COR-L47 (cell line): ENCODE data around the gene RHBDD3.

Experiments
- DNase-seq: peaks from one replicate; lab custom pipeline; 2025; lab: John Stamatoyannopoulos, UW

RHBDD3 gene

GRCh38 chr22:29269731-29270474 is 2.1 kb upstream of the RHBDD3 start:
- DNase-seq, result no peak

- no peak for DNase-seq
Measured at GRCh38 chr22:29269230-29269604, 1.4 kb upstream of the RHBDD3 start.

- peak; percentile 34 for DNase-seq
Measured at GRCh38 chr22:29268511-29269229, 889 bp upstream of the RHBDD3 start.

GRCh38 chr22:29267462-29267857 is 321 bp downstream of the RHBDD3 start:
- DNase-seq, result no peak

- no peak for DNase-seq
Measured at GRCh38 chr22:29266564-29267461, 968 bp downstream of the RHBDD3 start.

GRCh38 chr22:29265929-29266328 is 1.9 kb downstream of the RHBDD3 start:
- DNase-seq, result no peak

- no peak for DNase-seq
Measured at GRCh38 chr22:29265305-29265704, 2.5 kb downstream of the RHBDD3 start.

GRCh38 chr22:29263791-29264276 is 3.9 kb downstream of the RHBDD3 start:
- DNase-seq, result no peak

GRCh38 chr22:29260601-29261315 is 7.0 kb downstream of the RHBDD3 start:
- no peak for DNase-seq

- DNase-seq, result no peak
Measured at GRCh38 chr22:29260031-29260560, 7.7 kb downstream of the RHBDD3 start.

- no peak for DNase-seq
Measured at GRCh38 chr22:29259253-29259899, 8.4 kb downstream of the RHBDD3 start.

GRCh38 chr22:29258407-29259252 is 9.2 kb downstream of the RHBDD3 start:
- no peak for DNase-seq

GRCh38 chr22:29257751-29258181 is 10.0 kb downstream of the RHBDD3 start:
- no peak for DNase-seq

GRCh38 chr22:29256606-29257325 is 11.0 kb downstream of the RHBDD3 start:
- DNase-seq, result no peak

- no peak for DNase-seq
Measured at GRCh38 chr22:29255064-29255621, 12.6 kb downstream of the RHBDD3 start.

- no peak for DNase-seq
Measured at GRCh38 chr22:29254286-29254660, 13.5 kb downstream of the RHBDD3 start.

GRCh38 chr22:29253561-29254285 is 14.1 kb downstream of the RHBDD3 start:
- DNase-seq, result no peak
